Coronary artery (tissue), 2 donors: ENCODE results near the gene IDS.
"Not testable (repeated sequence)": the region's sequence is repeated elsewhere in the genome, so short reads cannot be mapped to it uniquely, and the experiment has no call there.

Experiments
- DNase-seq: peaks from one replicate; pipeline ENCODE4 v3.0.0-alpha.2; 2017; ENCODE audit warnings: low spot score
- H3K27ac ChIP-seq, 2 donors: fragments of 200-600 bp; sonication (generic); one replicate each; pipeline ENCODE4 v1.5.1; 2016 to 2019
- H3K4me3 ChIP-seq: fragments of 200-600 bp; sonication (generic); 2 replicates; pipeline ENCODE4 v1.5.1; 2016; ENCODE audit warnings: mild to moderate bottlenecking, moderate library complexity
- TF ChIP-seq, protein P1 (sequence below): fragments of 200-600 bp; sonication (generic); IDR thresholded peaks from one replicate; pipeline ENCODE4 v1.5.1; 2019; ENCODE audit warnings: antibody characterized with exemption

IDS gene

DNA sequence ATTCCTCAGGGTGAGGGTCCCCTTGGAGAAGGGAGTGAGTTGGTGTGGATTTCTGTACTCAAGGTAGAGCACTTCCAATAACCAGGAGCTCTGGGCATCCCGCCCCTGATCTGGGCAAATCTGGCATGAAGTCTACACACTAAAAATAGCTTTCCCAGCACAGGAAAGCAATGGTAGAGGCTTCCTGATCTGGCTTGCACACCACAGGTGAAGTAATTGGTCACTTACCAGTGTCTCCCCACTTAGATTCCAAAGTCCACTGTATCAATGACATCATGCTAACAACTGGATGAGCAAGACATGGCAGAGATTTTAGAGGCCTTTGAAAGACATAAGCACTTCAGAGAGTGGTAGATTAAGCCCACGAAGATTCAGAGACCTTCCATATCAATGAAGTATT lies 17.8 kb upstream of the IDS start:
- Histone ChIP-seq H3K27ac (no peak overlapping the region), H3K4me3 (no peak overlapping the region)
- no peak for DNase-seq
- TF ChIP-seq, protein P1, sequence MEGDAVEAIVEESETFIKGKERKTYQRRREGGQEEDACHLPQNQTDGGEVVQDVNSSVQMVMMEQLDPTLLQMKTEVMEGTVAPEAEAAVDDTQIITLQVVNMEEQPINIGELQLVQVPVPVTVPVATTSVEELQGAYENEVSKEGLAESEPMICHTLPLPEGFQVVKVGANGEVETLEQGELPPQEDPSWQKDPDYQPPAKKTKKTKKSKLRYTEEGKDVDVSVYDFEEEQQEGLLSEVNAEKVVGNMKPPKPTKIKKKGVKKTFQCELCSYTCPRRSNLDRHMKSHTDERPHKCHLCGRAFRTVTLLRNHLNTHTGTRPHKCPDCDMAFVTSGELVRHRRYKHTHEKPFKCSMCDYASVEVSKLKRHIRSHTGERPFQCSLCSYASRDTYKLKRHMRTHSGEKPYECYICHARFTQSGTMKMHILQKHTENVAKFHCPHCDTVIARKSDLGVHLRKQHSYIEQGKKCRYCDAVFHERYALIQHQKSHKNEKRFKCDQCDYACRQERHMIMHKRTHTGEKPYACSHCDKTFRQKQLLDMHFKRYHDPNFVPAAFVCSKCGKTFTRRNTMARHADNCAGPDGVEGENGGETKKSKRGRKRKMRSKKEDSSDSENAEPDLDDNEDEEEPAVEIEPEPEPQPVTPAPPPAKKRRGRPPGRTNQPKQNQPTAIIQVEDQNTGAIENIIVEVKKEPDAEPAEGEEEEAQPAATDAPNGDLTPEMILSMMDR: no peak

- H3K4me3 ChIP-seq: no peak overlapping the region
- H3K27ac ChIP-seq: no peak overlapping the region
- TF ChIP-seq, protein P1: no peak
- no peak for DNase-seq
Measured at GRCh38 chrX:149521438-149521837, 16.3 kb upstream of the IDS start.

DNA sequence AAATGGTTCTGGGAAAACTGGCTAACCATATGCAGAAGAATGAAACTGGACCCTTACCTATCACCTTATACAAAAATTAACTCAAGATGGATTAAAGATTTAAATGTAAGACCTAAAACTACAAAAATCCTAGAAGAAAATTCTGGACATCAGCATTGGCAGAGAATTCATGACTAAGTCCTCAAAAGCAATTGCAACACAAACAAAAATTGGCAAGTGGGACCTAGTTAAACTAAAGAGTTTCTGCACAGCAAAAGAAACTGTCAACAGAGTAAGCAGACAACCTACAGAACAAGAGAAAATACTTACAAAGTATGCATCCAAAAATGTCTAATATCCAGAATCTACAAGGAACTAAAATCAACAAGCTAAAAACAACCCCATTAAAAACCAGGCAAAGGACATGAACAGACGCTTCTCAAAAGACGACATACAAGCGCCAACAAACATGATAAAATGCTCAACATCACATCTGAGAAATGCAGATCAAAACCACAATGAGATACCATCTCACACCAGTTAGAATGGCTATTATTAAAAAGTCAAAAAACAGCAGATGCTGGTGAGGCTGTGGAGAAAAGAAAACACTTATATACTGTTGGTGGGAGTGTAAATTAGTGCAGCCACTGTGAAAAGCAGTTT lies 15.7 kb upstream of the IDS start:
- not testable (repeated sequence) for H3K27ac ChIP-seq, DNase-seq, H3K4me3 ChIP-seq

- H3K27ac ChIP-seq: no peak overlapping the region
- DNase-seq: no peak
- TF ChIP-seq, protein P1: no peak
- H3K4me3 ChIP-seq: no peak overlapping the region
Measured at GRCh38 chrX:149518236-149518635, 13.1 kb upstream of the IDS start.

- H3K4me3 ChIP-seq: no peak overlapping the region
- TF ChIP-seq, protein P1: no peak
- no peak overlapping the region for H3K27ac ChIP-seq
- no peak for DNase-seq
Measured at GRCh38 chrX:149517308-149517707, 12.2 kb upstream of the IDS start.

DNA sequence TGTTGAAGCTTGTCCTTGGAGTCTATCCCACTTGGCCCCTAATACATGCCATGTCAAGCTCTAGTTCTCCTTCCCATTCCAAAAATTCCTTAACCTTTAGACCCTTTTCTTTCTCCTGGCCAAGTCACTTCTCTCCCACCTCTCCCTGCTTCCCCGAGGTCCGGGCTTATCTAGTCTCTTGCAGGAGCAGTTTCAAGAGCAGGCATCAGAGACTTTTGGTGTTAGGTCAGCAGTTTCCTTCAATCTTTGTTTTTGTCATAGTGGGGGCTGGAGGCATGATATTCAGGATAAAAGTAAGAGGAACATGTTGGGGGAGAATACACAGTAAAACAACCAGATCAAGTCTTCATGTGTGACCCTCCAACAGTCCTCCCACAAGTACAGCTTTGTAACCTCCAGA lies 11.5 kb upstream of the IDS start:
- no peak for DNase-seq
- TF ChIP-seq, protein P1: no peak
- H3K27ac ChIP-seq: no peak overlapping the region
- H3K4me3 ChIP-seq: no peak overlapping the region

DNA sequence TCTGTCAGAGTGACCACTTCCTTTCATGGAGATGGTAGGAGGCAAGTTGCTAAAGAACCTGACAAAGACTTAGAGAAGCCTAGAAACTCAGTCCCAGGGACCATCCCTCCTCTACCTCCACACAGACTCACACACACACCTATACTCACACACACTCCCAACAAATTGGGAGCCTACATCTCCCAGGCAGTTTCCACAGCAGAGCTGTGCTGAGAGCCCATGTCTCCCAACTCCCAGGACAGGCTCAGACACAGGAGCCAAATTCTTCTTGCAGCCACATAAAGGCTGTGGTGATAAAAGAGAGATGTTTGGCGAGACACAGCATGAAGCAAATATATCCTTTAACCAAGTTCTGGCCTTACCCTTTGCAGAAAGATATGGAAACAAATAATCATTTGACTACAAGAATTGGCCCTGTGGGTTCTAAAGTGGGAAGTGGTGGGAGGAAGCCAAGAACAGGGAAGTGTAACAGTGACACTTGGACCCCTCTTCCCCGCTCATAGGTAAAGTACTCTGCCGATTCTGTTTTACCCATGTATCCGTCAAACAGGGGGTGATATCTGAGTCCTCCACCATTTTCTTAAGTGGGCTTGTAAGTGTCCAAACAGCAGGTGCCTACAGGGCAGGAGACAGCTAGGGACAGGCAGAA lies 11.0 kb upstream of the IDS start:
- TF ChIP-seq, protein P1: no peak
- H3K4me3 ChIP-seq: no peak overlapping the region
- DNase-seq: no peak
- H3K27ac ChIP-seq: no peak overlapping the region
